SK-MEL-5 (cell line): ENCODE results near the gene LILRB1. TPM values are rescaled to one million over a fixed set of nuclear protein-coding genes. Genes with fewer than 3 reads are reported as not detected.
"Not testable (repeated sequence)": the region's sequence is repeated elsewhere in the genome, so short reads cannot be mapped to it uniquely, and the experiment has no call there.

Experiments used
- DNase-seq: peaks from one replicate; pipeline ENCODE4 v3.0.0-alpha.2; 2016; ENCODE audit warnings: low read depth, low spot score
- in situ Hi-C: cut with HindIII; loops from 2 replicates; pipeline ENCODE4 v1.10.0; 2016; ENCODE audit warnings: low sequenced_read_pairs, high pct_unique_total_duplicates, low pct_unique_long_range_greater_than_20kb
- polyA plus RNA-seq, 2 experiments: library from polyadenylated mRNA; depleted of rRNA; stranded (reverse); fragments of >200 nt; gene quantifications; 2 replicates each; pipeline ENCODE4 v1.2.3, GENCODE V29; 2015
- total RNA-seq: library from RNA; depleted of rRNA; stranded (reverse); fragments of >200 nt; shearing (Covaris generic); gene quantifications from 2 replicates; pipeline ENCODE4 v1.2.3, GENCODE V29; 2014; rRNA removed

Gene LILRB1
- not detected in 2 replicates for total RNA-seq
- polyA plus RNA-seq (2015; cell fraction: cytosol; rRNA removed) = not detected in 2 replicates
- polyA plus RNA-seq (2015; cell fraction: nucleus; rRNA removed) = not detected in 2 replicates

DNA sequence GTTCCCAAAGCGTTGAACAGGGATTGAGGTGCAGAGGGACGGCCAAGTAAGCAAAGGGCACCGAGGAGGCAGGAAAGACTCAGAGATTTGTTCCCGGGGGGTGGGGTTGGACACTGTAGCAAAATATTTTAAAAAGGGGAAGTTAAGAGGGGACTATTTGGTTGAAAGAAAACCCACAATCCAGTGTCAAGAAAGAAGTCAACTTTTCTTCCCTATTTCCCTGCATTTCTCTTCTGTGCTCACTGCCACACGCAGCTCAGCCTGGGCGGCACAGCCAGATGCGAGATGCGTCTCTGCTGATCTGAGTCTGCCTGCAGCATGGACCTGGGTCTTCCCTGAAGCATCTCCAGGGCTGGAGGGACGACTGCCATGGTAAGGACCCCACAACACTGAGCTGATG, at the start of gene LILRB1:
LILRB1 (plus strand) TSS at position 223 of the 400 bp plus-strand sequence. CDS start 590 bp downstream, outside the sequence.
- DNase-seq, in situ Hi-C loops: not testable (repeated sequence)

DNA sequence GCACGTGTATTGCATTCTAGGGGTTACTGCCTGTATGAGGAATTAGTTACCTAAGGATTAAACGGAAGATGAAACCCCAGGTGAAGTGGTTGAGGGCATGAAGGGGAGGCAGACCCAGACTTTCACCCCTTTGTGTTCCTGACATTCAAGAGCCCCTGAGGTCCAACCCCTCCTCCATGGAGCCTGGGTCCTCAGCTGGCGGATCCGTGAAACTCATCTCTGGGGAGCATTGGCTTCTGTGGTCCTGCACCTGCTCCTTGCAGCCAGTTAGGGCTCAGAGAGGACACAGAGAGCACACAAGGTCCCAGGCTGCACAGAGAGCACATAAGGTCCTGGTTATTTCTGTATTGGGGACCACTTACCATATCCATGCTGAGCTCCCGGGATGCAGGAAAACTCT, 43.9 kb upstream of the LILRB1 start:
- in situ Hi-C loops = no loop called here
- DNase-seq = no peak

DNA sequence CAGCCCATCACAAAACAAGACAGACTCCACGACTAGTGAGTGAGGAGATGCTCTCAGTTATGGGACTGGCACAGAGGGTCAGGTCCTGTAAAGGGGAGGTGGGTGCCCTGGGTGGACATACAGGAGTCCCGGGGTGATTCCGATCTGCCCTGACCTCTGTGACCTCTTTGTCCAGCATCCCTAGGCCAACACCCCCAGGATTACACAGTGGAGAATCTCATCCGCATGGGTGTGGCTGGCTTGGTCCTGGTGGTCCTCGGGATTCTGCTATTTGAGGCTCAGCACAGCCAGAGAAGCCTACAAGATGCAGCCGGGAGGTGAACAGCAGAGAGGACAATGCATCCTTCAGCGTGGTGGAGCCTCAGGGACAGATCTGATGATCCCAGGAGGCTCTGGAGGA, 43.3 kb upstream of the LILRB1 start:
- in situ Hi-C loops = no loop called here
- DNase-seq = no peak

DNA sequence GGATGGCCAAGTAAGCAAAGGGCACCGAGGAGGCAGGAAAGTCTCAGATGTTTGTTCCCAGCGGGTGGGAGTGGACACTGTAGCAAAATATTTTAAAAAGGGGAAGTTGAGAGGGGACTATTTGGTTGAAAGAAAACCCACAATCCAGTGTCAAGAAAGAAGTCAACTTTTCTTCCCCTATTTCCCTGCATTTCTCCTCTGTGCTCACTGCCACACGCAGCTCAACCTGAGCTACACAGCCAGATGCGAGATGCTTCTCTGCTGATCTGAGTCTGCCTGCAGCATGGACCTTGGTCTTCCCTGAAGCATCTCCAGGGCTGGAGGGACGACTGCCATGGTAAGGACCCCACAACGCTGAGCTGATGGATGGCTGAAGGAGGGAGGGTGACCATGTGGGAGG, 36.8 kb upstream of the LILRB1 start, which contains the start of gene LILRA1:
LILRA1 (plus strand) TSS at position 188 of the 400 bp plus-strand sequence. CDS start 613 bp downstream, outside the sequence.
- DNase-seq, in situ Hi-C loops: not testable (repeated sequence)

DNA sequence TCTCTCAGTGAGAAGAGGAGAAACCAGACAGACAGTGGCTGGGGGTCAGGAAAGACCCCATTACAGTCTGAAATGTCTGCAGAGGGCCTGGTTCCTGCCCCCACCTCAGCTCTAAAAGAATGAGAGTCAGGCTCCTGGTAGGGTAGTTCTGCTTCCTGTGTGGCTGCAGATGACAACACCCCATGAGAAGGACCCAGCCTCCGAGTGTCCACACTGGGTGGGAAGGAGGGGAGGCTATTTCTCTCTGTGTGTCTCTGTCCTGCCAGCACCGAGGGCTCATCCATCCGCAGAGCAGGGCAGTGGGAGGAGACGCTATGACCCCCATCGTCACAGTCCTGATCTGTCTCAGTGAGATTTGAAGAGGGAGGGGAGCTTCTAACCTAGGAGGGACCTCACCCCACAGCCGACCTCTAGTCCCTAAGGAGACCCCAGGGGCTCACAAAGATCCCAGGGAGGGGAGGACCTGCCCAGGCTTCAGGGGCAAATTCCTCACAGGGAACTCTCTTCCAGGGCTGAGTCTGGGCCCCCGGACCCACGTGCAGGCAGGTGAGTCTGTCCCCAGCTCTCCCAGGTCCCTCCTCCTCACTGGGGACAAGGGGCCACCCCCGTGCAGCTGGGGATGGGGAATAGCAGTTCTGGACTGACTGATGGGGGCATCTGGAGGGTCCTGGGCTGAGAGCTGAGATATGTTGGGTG, 36.2 kb upstream of the LILRB1 start:
- in situ Hi-C loops, DNase-seq: not testable (repeated sequence)

DNA sequence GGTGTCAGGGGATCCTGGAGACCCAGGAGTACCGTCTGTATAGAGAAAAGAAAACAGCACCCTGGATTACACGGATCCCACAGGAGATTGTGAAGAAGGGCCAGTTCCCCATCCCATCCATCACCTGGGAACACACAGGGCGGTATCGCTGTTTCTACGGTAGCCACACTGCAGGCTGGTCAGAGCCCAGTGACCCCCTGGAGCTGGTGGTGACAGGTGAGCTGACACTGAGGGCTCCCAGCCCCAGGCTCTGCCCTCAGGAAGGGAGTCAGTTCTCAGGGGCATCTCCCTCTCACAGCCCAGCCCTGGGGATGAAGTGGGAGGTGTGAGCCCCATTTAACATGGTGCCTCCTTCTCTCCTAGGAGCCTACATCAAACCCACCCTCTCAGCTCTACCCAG, 35.5 kb upstream of the LILRB1 start:
- DNase-seq = no peak
- in situ Hi-C loops = no loop called here

DNA sequence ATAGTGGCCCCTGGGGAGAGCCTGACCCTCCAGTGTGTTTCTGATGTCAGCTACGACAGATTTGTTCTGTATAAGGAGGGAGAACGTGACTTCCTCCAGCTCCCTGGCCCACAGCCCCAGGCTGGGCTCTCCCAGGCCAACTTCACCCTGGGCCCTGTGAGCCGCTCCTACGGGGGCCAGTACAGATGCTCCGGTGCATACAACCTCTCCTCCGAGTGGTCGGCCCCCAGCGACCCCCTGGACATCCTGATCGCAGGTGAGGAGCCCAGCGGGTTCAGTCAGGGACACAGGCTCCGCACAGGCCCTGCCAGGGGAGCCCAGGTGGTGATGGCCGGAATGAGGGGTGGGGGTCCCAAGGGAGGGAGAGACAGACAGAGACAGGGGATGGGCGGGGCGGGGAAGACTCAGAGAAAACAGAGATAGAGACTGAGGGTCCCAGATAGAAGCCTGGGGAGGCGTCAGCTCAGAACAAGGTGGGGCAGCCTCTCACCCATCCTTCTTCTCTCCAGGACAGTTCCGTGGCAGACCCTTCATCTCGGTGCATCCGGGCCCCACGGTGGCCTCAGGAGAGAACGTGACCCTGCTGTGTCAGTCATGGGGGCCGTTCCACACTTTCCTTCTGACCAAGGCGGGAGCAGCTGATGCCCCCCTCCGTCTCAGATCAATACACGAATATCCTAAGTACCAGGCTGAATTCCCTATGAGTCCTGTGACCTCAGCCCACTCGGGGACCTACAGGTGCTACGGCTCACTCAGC, 34.4 kb upstream of the LILRB1 start:
- in situ Hi-C loops, DNase-seq: not testable (repeated sequence)

DNA sequence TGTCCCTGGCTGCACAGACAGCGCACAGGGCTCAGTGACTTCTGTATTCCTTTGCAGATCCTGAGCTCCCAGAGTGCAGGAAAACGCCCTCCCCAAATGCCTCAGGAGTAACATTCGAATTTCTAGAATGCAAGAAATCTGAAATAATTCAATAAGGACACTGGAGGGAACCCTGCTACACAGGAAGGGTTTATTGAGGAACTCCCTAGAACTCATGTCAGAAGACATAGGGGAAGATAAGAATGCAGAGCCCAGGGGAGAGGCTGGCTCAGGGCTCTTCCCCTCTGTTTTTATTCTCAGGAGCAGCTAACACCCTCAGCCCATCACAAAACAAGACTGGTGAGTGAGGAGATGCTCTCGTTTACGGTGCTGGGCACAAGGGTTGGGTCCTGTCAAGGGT, 30.1 kb upstream of the LILRB1 start:
- DNase-seq = no peak
- in situ Hi-C loops = no loop called here

DNA sequence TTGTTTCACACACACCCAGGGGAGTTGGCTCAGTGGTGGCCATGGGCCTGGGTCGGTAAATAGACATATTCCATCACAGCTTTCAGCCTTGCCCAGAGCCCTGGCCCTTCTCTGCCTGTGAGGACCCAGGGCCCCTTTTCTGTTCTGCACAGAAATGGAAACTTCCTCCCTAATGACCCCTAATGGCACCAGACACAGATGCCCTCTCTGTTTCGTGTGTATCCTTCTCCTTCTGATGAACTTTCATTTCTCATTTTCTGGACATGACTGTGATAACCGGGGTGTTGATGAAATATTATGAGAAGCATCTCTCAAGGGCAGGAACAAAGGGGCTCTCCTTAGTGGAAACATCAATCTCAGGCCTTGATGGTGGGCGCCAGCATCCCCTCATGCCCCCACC, 24.1 kb upstream of the LILRB1 start:
- DNase-seq = no peak
- in situ Hi-C loops = no loop called here

DNA sequence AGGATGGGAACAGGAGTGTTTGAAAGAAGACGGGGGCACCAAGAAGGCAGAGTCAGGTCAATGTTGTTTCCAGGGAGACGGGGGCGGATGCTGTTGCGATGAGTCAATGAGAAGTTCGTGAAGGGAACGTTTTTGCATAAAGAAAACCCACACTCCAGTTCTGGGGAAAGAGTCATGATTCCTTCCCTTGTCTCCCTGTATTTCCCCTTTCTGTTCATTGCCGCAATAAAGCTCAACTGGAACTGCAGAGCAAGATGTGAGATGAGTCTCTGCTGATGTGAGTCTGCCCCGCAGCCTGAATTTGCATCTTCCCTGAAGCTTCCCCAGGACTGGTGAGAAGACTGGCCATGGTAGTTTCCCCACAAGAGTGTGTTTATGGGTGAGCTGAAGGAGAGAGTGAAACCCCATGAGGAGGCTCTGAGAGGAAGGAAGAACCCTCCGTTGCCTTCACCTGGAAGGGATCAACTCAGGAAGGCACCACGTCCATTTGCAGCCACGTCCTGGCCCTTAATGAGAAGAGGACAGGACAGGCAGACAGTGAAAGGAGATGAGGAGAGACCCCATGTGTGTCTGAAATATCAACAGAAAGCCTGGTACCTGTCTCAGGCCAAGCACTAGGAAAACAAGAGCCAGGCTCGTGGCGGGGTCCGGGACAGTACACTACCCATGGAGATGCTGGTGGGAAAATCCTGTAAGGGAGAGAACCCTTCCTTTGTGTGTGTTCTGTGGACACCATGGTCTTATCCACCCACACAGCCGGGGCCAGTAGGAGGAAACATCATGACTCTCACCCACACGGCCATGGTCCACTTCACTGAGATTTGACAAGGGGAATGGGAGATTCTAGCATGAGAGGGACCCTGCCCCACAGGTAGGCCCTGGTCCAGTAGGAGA, 23.1 kb upstream of the LILRB1 start:
- DNase-seq = no peak
- in situ Hi-C loops = no loop called here

DNA sequence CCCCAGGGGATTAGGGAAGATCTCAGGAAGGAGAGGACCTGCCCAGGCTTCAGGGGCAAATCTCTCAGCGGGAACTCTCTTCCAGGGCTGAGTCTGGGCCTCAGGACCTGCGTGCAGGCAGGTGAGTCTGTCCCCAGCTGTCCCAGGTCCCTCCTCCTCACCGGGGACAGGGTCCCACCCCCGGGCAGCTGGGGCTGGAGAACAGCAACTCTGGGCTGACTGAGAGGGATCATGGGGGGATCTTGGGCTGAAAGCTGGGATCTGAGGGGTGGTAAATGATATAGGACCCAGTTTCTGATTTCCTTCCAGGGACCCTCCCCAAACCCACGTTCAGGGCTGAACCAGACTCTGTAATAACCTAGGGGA, 22.5 kb upstream of the LILRB1 start:
- in situ Hi-C loops = no loop called here
- DNase-seq = no peak

DNA sequence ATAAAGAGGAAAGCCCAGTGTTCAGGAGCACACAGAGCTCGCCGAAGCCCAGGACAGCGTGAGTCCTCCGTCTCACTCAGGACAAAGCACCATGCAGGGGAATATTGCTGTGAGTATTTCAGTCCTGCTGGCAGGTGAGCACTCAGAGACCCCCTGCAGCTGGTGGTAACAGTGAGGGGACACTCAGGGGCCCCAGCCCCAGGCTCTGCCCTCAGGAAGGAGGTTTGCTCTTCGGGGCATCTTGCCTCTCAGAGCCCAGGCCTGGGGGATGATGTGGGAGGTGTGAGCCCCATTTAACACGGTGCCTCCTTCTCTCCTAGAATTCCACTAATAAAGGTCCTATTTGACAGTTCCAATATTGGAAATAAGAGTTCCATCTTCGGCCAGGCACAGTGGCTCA, 22.1 kb upstream of the LILRB1 start:
- in situ Hi-C loops = no loop called here
- DNase-seq = no peak

DNA sequence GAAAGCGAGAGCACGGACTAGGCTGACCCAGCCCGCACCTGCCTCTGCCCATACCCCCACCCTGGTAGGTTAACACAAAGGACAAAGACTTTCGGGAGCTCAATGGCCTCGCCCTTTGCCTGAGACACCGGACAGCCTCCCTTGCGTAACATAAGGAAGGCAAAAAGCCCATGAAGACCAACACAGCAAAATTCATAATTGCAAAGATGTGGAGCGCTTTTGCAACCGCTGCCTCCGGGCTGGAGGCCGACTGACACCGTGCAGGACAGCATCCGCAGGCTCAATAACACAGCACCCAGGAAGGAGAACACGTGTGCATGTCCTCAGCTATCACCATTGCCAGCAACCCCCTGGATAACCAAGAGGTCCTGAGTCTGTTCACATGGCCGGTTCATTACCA, 21.5 kb upstream of the LILRB1 start:
- no peak for DNase-seq
- in situ Hi-C loops = no loop called here

DNA sequence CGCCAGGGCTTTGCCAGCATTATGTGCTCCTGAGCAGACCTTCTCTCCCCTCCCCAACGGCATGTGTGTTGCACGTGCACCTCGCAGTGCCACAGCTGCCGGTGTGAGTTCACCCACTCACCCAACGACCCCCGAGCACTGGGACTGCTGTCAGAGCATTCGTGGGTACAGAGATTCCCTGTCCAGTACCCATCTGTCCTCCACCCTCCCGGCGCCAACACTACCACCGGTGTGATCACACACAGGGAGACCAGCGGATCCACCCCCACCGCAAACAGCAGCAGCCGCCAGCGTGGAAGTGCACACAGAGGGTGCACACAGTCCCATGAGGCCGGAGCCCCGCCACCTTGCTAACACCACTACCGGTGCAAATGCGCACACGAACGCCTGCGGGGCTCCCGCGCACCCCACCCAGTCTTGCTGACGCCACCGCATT, 20.9 kb upstream of the LILRB1 start:
- in situ Hi-C loops = no loop called here
- DNase-seq = no peak

DNA sequence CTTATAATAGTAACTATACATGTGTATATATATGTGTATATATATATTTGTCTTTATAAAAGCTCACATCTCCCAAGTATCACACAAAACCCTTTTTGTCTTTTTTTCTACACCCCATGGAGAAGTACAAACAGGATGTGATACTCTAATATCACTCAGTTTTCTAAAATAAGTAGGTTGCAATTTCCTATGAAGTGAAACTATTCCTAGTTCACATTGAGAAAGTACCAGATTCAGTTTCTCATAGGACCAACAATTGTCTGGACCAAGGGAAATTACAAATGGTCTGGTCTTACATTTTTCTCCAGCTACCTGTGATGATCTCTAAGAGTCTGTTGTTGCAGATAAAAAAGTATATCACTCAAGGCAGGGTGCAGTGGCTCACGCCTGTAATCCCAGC, 17.9 kb upstream of the LILRB1 start:
- in situ Hi-C loops = no loop called here
- no peak for DNase-seq

DNA sequence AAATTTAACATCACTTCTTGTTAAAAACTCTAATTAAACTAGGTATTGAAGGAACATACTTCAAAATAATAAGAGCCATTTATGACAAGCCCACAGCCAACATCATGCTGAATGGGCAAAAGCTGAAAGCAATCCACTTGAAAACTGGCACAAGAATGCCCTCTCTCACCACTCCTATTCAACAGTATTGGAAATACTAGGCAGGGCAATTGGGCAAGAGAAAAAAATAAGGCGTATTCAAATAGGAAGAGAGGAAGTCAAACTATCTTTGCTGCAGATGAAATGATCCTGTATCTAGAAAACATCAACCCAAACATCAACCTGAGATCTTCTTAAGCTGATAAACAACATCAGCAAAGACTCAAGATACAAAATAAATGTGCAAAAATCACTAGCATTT, 15.6 kb upstream of the LILRB1 start:
- in situ Hi-C loops = no loop called here
- no peak for DNase-seq

DNA sequence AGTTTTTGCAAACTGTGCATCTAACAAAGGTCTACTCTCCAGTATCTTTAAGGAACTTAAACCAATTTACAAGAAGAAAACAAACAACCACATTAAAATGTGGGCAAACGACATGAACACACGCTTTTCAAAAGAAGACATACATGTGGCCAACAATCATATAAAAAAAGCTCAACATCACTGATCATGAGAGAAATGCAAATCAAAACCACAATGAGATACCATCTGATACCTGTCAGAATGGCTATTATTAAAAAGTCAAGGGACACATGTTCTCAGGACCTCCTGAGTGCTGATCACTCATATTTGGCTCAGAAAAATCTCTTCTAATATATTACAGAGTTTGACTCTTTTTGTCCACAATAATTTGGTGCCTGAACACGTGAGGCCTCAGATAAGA, 14.2 kb upstream of the LILRB1 start:
- in situ Hi-C loops = no loop called here
- DNase-seq = no peak
